ENCODE data around the gene FBXO3. TPM values are rescaled to one million over a fixed set of nuclear protein-coding genes. Genes with fewer than 3 reads are reported as not detected.

FBXO3 gene
- total RNA-seq, 1 experiment from 2014 or later: 27.2 TPM

- ATAC-seq (peak; percentile 95), DNase-seq (ENCODE audit: low read depth, low spot score) (peak; percentile 76)
- ChIA-PET POLR2A (interaction anchor here (0.6 to 1.9 kb wide), 15 partner anchors 9 to 763 kb away, joined by 3 to 12 read pairs (median 4); no protein-coding TSS in a partner anchor), RAD21 (ENCODE audit: low non-redundant PET in 1 of 2, low total read pairs in 2 of 2, uncharacterized antibody in 2 of 2, unreplicated experiment in 2 of 2) (interaction anchor here (0.6 to 1.2 kb wide), 4 partner anchors 12 to 47 kb away, joined by 3 to 6 read pairs (median 5); no protein-coding TSS in a partner anchor), CTCF (interaction anchor here (0.5 to 1.3 kb wide), 3 partner anchors 21 to 330 kb away, joined by 4 to 7 read pairs (median 5); no protein-coding TSS in a partner anchor)
- H3K9me2 ChIP-seq (ENCODE audit: insufficient read depth): no peaks in the 10 kb centered on the region
- peak within 1 kb of the TSS; percentile 94 for H3K9ac ChIP-seq (ENCODE audit: low read length)
- H3K4me3 ChIP-seq (replicated peaks in 1 of 2; ENCODE audit: low read depth in 1 of 2, low read length in 2 of 2): peak within 1 kb of the TSS; percentile 83 to 88
- H3K4me2 ChIP-seq (ENCODE audit: low read length): peak within 1 kb of the TSS; percentile 79
- no TSS peak for BruUV-seq (replicated peaks)
- intact Hi-C loops (cut with micrococcal nuclease): loop anchor here (5.0 kb wide), 1 partner anchor 34 kb away; the partner anchor contains the start of gene C11orf91
- peaks cover 13 to 28% of the 10 kb centered on the region in 2 experiments for H3K4me1 ChIP-seq (ENCODE audit: control insufficient read depth in 1 of 2, insufficient read depth in 2 of 2, low read length in 2 of 2)
- H3K36me3 ChIP-seq (ENCODE audit: control insufficient read depth in 1 of 2, insufficient read depth in 2 of 2, low read length in 2 of 2): peaks cover 0 to 4% of the 10 kb centered on the region in 2 experiments; a peak in 1 of 4 replicates
- H3K27ac ChIP-seq (ENCODE audit: low read depth, low read length): peak within 1 kb of the TSS; percentile 71
- H3K27me3 ChIP-seq (ENCODE audit: insufficient read depth, low read length): no peaks in the 10 kb centered on the region
- H2AFZ ChIP-seq (ENCODE audit: low read depth, low read length, poor library complexity, severe bottlenecking): no peak within 1 kb of the TSS
- H4K20me1 ChIP-seq (ENCODE audit: insufficient read depth): no peaks in the 10 kb centered on the region
- H3K79me2 ChIP-seq (ENCODE audit: insufficient read depth, low read length): peaks cover 48% of the 10 kb centered on the region
- no peaks in the 10 kb centered on the region for H3K9me3 ChIP-seq (ENCODE audit: control insufficient read depth in 1 of 2, insufficient read depth in 1 of 2, low read depth in 1 of 2, low read length in 2 of 2)
- TF ChIP-seq CEBPB (IDR thresholded peaks at IDR 0.05; ENCODE audit: low read depth) (no peak), ZFX (IDR thresholded peaks at IDR 0.05) (peak; percentile 93), EGR1 (IDR thresholded peaks at IDR 0.05; ENCODE audit: low read depth) (peak; percentile 98), SRF (IDR thresholded peaks at IDR 0.05; ENCODE audit: low read depth) (no peak), ZNF274 (IDR thresholded peaks at IDR 0.05; ENCODE audit: low read depth, low read length) (no peak), ATF3 (IDR thresholded peaks at IDR 0.05) (no peak), RAD21 (IDR thresholded peaks at IDR 0.05; ENCODE audit: low read depth) (no peak), CTCF (IDR thresholded peaks at IDR 0.05 in 2 of 3, conservative IDR thresholded peaks at IDR 0.05 in 1 of 3; ENCODE audit: borderline replicate concordance in 1 of 3, insufficient read depth in 1 of 3, low read depth in 2 of 3, low read length in 2 of 3) (no peak), JUND (IDR thresholded peaks at IDR 0.05) (no peak), EZH2phosphoT487 (IDR thresholded peaks at IDR 0.05; ENCODE audit: borderline replicate concordance) (no peak), POLR2AphosphoS5 (IDR thresholded peaks at IDR 0.05; ENCODE audit: low read depth, low read length) (peak; percentile 97), ELF1 (IDR thresholded peaks at IDR 0.05; ENCODE audit: borderline replicate concordance, low read depth) (no peak), FOSL1 (IDR thresholded peaks at IDR 0.05; ENCODE audit: low read depth) (no peak), EZH2 (IDR thresholded peaks at IDR 0.05) (no peak), MAX (IDR thresholded peaks at IDR 0.05) (peak; percentile 52; the same call in 1 of the 2 replicates), REST (IDR thresholded peaks at IDR 0.05; ENCODE audit: low read depth) (no peak), POLR2A (IDR thresholded peaks at IDR 0.05; ENCODE audit: borderline replicate concordance, extremely low read depth, insufficient read depth, insufficient read length) (peak; percentile 82), ZBTB33 (IDR thresholded peaks at IDR 0.05; ENCODE audit: extremely low read depth, insufficient replicate concordance, low read length) (no peak), YY1 (IDR thresholded peaks at IDR 0.05; ENCODE audit: extremely low read depth, insufficient replicate concordance, low read depth, low read length) (no peak)
Observed at GRCh38 chr11:33736148-33736812, 38.0 kb downstream of the FBXO3 start, which contains the start of gene CD59. CD59 (minus strand) TSS chr11:33736423; CDS start chr11:33722445, 13,978 bp downstream.
